Measurements from ENCODE around the gene PGAM4. TPM values are rescaled to one million over a fixed set of nuclear protein-coding genes. Genes with fewer than 3 reads are reported as not detected.
"Not testable (repeated sequence)": the region's sequence is repeated elsewhere in the genome, so short reads cannot be mapped to it uniquely, and the experiment has no call there.

PGAM4 gene
- total RNA-seq, 1 experiment from 2014 or later: not detected

DNA sequence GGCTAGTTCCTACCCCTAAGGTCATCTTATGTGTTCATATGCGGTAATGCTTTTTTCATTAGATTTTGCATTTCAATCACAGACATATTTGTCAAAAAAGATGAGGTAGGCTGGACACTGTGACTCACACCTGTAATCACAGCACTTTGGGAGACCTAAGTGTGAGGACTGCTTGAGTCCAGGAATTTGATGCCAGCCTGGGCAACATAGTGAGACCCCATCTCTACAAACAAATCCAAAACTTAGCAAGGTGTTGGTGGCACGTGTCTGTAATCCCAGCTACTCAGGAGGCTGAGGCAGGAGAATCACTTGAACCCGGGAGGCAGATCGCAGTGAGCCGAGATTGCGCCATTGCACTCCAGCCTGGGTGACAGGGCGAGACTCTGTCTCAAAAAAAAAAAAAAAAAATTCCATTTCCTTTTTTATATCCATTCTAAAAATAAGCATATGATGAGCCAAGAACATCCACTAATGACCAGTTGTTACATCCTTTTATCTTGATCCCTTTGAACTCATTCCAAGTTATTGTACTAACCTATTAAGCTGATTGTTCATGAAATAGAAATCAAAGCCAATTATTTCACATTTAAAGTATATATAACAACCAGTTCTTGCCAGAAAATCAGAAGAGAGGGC is 23.4 kb downstream of the PGAM4 start:
- intact Hi-C loops (cut with micrococcal nuclease; ENCODE audit: unreplicated experiment): no loop called here
- Mint-ChIP-seq H3K27ac (ENCODE audit: unreplicated experiment) (no peak overlapping the region), H3K36me3 (ENCODE audit: insufficient read depth, unreplicated experiment) (no peaks in the 10 kb centered on the region), H3K4me1 (ENCODE audit: low read depth, unreplicated experiment) (no peaks in the 10 kb centered on the region), H3K4me3 (ENCODE audit: low read depth, unreplicated experiment) (no peak overlapping the region), H3K9me3 (ENCODE audit: low read depth, unreplicated experiment) (no peaks in the 10 kb centered on the region), H3K27me3 (ENCODE audit: unreplicated experiment) (no peaks in the 10 kb centered on the region)
- no TSS peak for BruUV-seq (replicated peaks)
- CTCF ChIA-PET: no interaction called here
- DNase-seq: no peak
- TF ChIP-seq, protein P1, sequence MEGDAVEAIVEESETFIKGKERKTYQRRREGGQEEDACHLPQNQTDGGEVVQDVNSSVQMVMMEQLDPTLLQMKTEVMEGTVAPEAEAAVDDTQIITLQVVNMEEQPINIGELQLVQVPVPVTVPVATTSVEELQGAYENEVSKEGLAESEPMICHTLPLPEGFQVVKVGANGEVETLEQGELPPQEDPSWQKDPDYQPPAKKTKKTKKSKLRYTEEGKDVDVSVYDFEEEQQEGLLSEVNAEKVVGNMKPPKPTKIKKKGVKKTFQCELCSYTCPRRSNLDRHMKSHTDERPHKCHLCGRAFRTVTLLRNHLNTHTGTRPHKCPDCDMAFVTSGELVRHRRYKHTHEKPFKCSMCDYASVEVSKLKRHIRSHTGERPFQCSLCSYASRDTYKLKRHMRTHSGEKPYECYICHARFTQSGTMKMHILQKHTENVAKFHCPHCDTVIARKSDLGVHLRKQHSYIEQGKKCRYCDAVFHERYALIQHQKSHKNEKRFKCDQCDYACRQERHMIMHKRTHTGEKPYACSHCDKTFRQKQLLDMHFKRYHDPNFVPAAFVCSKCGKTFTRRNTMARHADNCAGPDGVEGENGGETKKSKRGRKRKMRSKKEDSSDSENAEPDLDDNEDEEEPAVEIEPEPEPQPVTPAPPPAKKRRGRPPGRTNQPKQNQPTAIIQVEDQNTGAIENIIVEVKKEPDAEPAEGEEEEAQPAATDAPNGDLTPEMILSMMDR (IDR thresholded peaks at IDR 0.05; ENCODE audit: unreplicated experiment): no peak

DNA sequence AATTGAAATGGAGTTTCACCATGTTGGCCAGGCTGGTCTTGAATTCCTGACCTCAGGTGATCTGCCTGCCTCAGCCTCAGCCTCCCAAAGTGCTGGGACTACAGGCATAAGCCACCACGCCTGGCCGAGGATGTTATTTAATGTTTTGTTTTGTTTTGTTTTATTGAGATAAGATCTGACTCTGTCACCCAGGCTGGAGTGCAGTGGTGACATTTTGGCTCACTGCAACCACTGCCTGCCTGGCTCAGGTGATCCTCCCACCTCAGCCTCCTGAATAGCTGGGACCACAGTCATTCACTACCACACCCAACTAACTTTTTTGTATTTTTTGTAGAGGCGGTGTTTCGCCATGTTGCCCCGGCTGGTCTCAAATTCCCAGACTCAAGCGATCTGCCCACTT is 24.4 kb downstream of the PGAM4 start:
- H3K9me3 Mint-ChIP-seq (ENCODE audit: low read depth, unreplicated experiment); H3K27me3 Mint-ChIP-seq (ENCODE audit: unreplicated experiment); H3K27ac Mint-ChIP-seq (ENCODE audit: unreplicated experiment); H3K4me1 Mint-ChIP-seq (ENCODE audit: low read depth, unreplicated experiment); BruUV-seq (replicated peaks); H3K4me3 Mint-ChIP-seq (ENCODE audit: low read depth, unreplicated experiment); CTCF ChIA-PET; intact Hi-C loops (cut with micrococcal nuclease; ENCODE audit: unreplicated experiment); H3K36me3 Mint-ChIP-seq (ENCODE audit: insufficient read depth, unreplicated experiment); DNase-seq: not testable (repeated sequence)

DNA sequence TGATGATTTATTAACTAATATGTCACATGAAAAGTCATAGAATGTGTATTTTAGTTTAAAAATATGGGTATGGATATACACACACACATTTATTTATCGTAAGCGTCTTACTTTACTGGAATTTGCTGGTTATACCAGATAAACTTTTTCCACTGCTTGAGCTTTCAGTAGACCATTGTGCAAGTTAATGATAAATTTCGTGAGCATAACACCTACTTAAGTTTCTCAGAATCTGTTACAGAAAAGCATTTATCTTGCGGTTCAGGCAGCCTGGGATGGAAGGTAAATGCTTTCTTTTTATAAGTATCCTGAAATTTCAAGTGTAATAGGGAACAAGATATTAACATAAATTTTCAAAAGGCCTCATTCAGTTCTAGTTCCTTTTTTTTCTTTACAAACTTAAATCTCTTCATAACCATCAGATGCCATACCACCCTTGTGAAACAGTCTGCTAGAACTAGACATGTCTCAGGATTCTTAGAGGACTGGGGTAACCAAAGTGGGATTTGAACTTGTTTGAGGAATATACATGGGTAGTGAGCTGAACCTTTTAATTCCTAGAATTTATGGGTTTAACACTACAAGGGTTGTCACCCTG is 31.3 kb downstream of the PGAM4 start:
- H3K27me3 Mint-ChIP-seq (ENCODE audit: unreplicated experiment): no peaks in the 10 kb centered on the region
- H3K9me3 Mint-ChIP-seq (ENCODE audit: low read depth, unreplicated experiment): no peaks in the 10 kb centered on the region
- no peaks in the 10 kb centered on the region for H3K36me3 Mint-ChIP-seq (ENCODE audit: insufficient read depth, unreplicated experiment)
- H3K27ac Mint-ChIP-seq (ENCODE audit: unreplicated experiment): peak overlapping the region; percentile 71
- TF ChIP-seq, protein P1 (IDR thresholded peaks at IDR 0.05; ENCODE audit: unreplicated experiment): no peak
- CTCF ChIA-PET: no interaction called here
- peaks cover 19% of the 10 kb centered on the region for H3K4me1 Mint-ChIP-seq (ENCODE audit: low read depth, unreplicated experiment)
- no TSS peak for BruUV-seq (replicated peaks)
- DNase-seq: no peak
- intact Hi-C loops (cut with micrococcal nuclease; ENCODE audit: unreplicated experiment): no loop called here
- H3K4me3 Mint-ChIP-seq (ENCODE audit: low read depth, unreplicated experiment): peak overlapping the region; percentile 37

DNA sequence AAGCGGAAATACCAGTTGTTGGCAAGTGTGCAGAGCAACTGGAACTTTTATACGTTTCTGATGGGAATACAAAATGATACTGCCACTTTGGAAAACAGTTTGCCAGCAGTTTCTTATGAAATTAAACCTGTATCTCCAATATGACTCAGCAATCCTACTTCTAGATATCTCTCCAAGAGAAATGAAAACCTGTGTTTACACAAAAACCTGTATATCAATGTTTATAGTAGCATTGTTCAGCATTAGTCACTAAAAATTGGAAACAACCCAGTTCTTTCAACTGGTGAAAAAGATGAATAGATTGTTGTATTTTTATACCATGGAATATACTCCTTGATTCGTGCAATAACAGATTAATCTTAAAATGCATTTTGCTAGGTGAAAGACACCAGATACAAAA is 32.1 kb downstream of the PGAM4 start:
- Mint-ChIP-seq H3K27me3 (ENCODE audit: unreplicated experiment) (no peaks in the 10 kb centered on the region), H3K36me3 (ENCODE audit: insufficient read depth, unreplicated experiment) (no peaks in the 10 kb centered on the region), H3K9me3 (ENCODE audit: low read depth, unreplicated experiment) (no peaks in the 10 kb centered on the region), H3K4me3 (ENCODE audit: low read depth, unreplicated experiment) (peak overlapping the region; percentile 37), H3K27ac (ENCODE audit: unreplicated experiment) (peak overlapping the region; percentile 71), H3K4me1 (ENCODE audit: low read depth, unreplicated experiment) (peaks cover 19% of the 10 kb centered on the region)
- DNase-seq: no peak
- no TSS peak for BruUV-seq (replicated peaks)
- CTCF ChIA-PET: no interaction called here
- TF ChIP-seq, protein P1 (IDR thresholded peaks at IDR 0.05; ENCODE audit: unreplicated experiment): no peak
- intact Hi-C loops (cut with micrococcal nuclease; ENCODE audit: unreplicated experiment): no loop called here

DNA sequence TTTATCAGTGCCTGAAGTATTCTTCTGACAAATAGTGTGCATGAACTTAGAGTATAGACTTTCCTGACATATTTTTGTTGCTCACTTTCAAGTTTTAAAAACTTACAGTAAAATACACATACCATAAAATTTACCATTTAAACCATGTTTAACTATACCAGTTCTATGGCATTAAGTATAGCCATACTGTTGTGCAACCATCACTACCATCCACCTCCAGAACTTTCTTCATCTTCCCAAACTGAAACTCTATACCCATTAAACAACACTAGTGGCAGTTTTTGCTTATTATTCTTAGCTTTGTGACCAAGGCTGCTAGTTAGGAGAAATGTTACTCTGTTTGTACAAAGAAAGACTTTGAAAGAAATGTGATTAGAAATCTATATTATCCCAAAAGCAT is 33.1 kb downstream of the PGAM4 start:
- intact Hi-C loops (cut with micrococcal nuclease; ENCODE audit: unreplicated experiment): no loop called here
- no TSS peak for BruUV-seq (replicated peaks)
- Mint-ChIP-seq H3K4me3 (ENCODE audit: low read depth, unreplicated experiment) (no peak overlapping the region), H3K27ac (ENCODE audit: unreplicated experiment) (no peak overlapping the region), H3K4me1 (ENCODE audit: low read depth, unreplicated experiment) (peaks cover 19% of the 10 kb centered on the region), H3K27me3 (ENCODE audit: unreplicated experiment) (no peaks in the 10 kb centered on the region), H3K9me3 (ENCODE audit: low read depth, unreplicated experiment) (no peaks in the 10 kb centered on the region), H3K36me3 (ENCODE audit: insufficient read depth, unreplicated experiment) (no peaks in the 10 kb centered on the region)
- TF ChIP-seq, protein P1 (IDR thresholded peaks at IDR 0.05; ENCODE audit: unreplicated experiment): no peak
- no peak for DNase-seq
- CTCF ChIA-PET: interaction anchor here (0.7 kb wide), 1 partner anchor 17 kb away, joined by 3 read pairs; no protein-coding TSS in a partner anchor
